Renal pelvis (tissue), 4 donors: ENCODE results near the gene IGSF8. TPM values are rescaled to one million over a fixed set of nuclear protein-coding genes. Genes with fewer than 3 reads are reported as not detected.
A peak's percentile ranks its signal among the peaks of the same experiment; 100 is the strongest.

Source experiments
- DNase-seq: peaks from one replicate; pipeline ENCODE4 v3.0.0-alpha.2; 2013
- polyA plus RNA-seq, 3 donors: library from polyadenylated mRNA; unstranded; fragments of 120-200 nt; gene quantifications; one replicate each; pipeline ENCODE4 v1.2.1, GENCODE V29; 2013; ENCODE audit not compliant: insufficient read length in 3 of 3

IGSF8 gene
- polyA plus RNA-seq, 3 donors = 35.0 to 40.0 (median 39.6) TPM

DNA sequence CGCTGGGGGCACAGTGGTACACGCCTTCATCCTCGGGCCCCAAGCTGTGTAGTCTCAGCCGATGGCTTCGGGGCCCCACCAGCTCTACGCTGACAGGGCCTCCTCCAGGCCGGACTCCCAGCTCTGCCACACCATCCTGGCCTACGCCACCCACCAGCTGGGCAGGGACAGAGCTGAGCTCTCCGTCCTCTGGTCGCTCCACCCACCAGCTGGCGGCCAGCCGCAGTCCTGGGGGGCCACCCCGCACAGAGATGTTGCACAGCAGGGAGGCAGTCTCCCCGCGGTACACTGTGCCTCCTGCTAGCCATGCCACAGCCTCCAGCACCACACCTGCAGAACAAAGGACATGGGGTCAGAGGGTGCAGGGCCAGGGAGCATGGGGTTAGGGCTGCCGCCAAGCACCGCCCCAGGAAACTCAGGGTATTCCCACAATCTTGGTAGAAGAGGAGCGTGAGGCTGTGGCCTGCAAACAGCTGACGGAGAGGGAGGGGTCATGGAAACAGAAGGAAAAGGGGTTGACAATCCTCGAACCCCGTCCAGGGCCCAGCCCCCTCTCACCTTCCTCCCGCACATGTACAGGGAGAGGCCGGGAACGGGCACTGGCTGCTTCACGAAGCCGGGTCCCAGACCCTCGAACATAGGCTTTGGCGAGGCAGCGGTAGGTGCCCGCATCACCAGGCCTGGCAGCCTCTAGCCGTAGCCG is 5.9 kb downstream of the IGSF8 start:
- no peak for DNase-seq

DNA sequence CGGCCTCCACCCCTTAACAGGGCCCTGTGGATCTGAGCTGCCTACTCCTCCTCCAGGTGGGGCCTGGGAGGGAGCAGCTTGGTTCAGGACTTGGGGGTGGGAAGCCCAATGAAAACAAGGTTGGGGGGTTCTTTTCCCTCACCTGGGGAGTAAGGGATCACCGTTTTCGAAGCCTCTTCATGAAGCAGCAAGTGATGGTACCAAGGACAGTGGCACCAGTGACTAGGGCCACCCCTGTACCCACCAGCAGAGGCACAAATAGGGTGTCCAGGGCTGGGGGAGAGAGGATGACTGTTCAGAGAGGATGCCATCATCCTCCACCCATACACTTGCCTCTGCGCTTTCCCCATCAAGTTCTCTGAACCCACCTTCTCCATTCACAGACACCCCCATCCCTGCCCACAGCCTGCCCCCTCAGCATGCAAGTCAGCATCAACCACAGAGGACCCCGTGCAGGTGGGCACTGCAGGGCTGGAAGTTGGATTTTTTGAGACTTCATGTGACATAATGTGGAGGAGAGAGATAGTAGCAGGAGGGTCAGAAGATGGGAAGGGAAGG is 6.7 kb downstream of the IGSF8 start:
- DNase-seq = no peak

DNA sequence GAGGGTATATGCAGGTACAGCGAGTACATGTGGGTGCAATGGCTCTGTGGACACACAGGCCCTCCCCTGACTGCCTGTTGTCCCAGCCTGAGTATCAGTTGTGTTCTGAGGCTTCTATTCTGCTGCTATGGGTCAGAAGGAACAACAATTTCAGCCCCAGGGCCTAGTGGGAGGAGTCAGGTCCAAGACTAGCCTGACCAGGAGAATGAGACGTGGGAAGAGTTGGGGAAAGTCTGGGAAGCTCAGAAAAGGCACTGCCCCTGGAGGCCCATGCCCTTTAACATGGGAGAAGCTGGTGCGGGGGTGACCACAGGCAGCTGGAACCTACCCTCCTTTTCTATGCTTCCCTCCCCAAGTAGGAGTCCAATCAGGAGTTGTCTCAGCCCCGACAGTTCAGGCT is 7.7 kb downstream of the IGSF8 start:
- DNase-seq = no peak

DNA sequence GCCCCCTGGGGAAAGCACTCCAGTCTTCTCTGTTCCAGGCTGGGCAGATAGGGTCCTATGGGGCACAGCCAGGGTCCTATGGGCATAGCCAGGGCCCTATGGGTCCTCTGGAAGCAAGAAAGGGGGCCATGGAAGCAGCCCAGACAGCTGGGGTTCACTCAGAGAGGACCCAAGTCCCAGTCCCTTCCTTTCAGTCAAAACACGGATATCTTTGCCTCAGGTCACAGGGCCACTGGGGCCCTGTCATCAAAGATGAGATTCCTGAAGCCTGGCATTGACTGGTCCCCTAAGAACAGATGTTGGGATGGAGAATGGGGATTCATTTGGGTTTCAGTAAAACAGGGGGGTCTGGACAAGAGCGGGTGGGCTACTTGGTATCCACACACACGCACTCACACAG is 8.5 kb downstream of the IGSF8 start:
- no peak for DNase-seq

DNA sequence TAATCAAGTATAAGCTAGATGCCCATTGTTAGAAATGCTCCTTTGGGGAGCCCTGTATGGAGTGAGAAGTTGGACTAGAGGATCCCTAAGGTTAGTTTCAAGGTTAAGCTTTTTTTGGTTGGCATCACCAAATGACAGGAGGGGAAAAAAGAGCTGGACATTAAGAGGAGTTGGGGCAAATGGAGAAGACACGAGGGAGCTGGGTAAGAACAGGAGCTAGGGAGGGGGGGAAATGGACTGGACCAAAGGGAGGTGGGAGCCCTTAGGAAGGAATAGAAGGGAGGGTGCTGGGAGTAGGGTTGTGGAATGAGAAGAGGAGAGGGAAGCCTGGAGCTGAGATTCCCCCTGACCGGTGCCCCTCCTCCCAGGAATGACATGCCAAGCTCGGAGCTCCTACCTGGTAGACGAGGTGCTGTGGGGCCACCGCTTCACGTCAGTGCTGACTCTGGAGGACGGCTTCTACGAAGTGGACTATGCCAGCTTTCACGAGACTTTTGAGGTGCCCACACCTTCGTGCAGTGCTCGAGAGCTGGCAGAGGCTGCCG is 11.2 kb downstream of the IGSF8 start:
- no peak for DNase-seq

DNA sequence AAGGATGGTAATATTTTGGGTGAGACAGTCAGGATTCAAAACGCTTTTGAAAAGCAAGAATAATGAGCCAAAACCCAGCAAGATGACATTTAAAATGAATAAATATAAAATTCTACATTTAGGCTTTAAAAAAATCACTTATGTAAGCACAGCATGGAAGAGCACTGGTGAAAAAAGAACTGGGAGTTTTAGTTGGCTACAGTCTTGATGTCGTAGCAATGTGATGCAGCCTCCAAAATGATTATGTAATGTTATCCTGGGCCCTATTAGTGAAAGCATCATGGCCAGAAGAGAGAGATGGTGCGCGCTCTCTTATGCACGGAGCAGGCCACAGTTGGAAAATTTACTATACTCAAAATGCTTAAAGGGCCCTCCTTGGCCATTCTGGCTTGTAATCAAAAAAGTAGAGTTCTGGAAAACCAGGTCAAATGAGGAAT is 11.9 kb downstream of the IGSF8 start:
- no peak for DNase-seq

DNA sequence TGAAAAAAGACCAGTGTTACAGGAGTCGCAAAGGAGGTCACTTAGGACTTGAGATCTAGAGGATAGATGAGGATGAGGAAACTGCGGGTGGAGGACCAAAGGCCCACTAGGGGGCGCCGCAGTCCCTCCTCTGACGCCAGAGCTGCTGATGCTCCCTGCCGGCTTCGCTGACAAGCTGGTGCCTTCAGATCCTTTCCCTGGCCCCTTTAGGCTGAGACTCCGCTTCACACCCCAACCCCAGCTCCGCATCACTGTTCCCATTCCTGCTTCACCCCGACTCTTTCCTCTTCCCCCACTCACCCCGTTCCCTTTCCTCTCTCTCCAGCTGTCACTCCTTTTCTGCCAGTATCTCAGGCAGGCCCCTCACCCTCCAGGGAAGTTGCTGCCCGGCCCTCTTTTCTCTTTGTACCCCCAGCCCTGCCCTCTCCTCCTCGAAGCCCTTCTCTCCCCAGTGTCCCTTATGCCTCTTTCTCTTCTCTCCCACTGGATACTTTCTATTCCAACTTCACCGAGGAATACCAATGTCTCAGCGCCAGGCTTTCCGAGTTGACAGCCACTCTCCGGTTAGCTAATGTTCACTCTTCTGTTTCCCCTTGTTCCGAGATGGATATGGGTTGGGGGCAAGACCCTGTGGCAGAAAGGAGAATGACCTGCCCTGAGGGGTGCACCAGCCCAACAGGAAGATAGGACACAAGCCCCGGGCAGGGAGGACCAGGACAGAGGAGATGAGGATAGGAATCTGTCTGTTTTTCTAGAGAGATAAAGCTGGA is 12.5 kb downstream of the IGSF8 start:
- DNase-seq = no peak

DNA sequence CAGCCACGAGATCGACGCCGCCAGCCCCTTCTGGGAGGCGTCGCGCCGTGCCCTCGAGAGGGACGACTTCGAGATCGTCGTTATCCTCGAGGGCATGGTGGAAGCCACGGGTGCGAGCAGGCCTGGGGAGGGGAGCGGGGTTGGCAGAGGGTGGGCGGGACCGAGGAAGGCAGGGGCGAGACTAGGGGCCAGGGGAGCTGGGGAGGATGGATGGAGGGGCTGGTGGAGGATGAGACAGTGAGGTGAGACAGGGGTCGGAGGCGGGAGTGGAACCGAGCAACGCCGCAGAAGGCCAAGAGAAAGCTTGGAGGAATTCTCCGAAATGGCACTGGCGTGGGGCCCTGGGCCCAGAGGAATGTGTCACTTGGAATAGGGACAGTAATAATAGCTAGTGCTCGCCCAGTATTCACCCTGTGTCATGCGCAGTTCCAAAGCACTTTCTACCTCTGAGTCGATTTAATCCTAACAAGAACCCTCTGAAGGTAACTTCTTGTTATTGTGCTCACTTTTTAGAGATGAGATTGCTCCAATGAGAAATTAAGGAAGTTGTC is 13.6 kb downstream of the IGSF8 start:
- DNase-seq = no peak

DNA sequence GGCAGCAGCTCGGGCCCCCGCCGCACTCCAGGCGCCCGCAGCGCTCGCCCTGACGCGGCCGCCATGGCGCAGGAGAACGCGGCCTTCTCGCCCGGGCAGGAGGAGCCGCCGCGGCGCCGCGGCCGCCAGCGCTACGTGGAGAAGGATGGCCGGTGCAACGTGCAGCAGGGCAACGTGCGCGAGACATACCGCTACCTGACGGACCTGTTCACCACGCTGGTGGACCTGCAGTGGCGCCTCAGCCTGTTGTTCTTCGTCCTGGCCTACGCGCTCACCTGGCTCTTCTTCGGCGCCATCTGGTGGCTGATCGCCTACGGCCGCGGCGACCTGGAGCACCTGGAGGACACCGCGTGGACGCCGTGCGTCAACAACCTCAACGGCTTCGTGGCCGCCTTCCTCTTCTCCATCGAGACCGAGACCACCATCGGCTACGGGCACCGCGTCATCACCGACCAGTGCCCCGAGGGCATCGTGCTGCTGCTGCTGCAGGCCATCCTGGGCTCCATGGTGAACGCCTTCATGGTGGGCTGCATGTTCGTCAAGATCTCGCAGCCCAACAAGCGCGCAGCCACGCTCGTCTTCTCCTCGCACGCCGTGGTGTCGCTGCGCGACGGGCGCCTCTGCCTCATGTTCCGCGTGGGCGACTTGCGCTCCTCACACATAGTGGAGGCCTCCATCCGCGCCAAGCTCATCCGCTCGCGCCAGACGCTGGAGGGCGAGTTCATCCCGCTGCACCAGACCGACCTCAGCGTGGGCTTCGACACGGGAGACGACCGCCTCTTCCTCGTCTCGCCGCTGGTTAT is 14.2 kb downstream of the IGSF8 start:
- peak; percentile 61 for DNase-seq

DNA sequence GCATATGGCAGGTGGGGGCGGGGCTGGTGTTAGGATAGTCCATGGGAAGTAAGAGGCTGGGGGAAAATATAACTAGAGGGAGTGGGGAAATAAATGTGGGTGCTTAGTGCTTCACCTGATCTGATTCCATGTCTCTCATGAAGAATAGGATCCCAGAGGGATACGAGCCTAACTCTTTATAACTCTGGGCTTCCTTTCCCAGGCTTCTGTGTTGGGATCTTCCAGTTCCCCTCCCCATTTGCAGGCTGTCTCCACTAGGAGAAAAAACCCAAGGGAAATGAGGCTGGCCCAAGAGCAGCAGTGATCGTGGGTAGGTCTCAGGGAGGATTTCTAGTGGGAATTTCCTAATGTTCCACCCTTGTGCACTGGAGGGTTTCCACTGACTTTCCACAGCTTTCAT is 15.5 kb downstream of the IGSF8 start:
- no peak for DNase-seq

DNA sequence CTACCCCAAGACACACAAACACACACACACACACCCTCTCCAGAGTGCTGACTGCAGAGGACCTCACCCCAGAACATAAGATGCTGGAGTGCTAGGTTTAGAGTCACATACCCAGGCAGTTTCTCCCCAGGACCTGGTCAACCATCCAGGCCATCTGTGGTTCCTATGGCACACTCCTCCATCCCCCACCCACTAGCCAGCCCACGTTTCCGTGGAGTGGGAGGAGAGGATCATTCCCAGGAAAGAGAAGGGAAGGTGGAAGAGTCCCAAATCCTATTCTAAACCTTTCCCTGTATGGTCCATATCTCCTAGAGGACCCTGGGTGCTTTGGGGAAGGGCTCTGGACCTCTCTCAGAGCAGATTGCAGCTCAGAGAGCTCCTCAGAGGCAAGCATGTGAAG is 15.9 kb downstream of the IGSF8 start:
- no peak for DNase-seq

DNA sequence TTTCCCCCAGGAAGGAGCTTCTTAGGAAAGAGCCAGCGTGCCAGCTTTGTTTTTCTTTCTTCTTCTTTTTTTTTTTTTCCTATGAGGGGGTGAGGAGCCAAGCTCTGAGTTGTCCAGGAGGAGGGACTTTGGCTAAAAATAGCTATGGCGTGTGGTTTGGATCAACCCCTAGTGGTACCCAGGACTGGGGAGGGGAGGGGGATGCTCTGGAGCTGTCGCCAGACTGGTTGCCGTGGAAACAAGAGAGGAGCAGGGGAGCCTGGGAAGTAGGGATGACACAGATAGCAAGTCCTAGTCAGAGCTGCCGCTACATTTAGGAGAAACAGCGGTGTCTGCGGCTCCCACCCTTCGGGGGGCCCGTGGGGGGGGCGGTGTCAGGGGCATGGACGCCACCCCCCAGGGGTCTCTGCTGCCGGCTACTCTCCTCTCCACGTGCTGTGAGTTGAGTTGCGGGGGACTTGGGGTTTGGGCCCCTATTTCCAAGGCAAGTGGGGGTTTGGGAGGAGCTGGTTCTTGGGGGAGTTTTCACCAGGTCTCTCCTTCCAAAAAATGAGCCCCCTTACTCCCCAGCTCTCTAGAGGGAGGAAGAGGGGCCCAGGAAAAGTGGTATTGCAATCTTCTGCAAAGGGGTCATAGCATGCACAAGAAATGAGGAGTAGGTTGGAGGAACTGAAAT is 17.0 kb downstream of the IGSF8 start, which contains the start of gene KCNJ9:
TSS of gene KCNJ9 (plus strand) at position 278 of the 676 bp plus-strand sequence. CDS start 2,493 bp downstream, outside the sequence.
- no peak for DNase-seq

DNA sequence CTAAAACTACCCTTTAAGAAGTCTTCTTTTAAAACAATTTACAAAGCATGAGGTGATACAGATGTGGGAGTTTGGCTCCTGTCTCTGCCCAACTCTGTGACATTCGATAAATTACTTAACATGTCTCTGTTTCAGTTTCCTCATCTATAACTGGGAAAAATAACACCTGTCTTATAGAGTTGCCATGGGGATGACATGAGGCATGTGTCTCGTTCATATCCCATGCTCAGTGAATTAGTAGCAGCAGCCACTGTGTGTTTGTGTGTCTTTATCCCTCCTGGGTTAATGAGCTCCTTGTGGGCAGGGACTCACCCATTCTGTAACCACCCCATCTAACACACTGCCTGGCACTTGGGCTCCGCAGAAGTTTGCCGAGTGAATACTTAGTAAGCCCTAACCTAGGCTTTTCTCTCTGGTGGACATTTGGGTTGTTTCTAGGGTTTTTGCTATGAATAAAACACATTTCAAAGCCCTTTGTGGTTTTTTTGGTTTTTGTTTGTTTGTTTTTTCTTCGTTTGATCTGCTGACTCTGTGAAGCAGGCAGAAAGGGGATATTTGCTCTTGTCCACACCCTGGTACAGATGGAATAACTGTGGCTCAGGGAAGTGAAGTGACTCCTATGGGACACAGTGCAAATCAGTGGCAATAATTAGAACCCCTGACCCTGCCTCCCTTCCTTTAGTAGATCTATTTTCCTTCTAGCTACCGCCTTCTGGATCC is 17.9 kb downstream of the IGSF8 start:
- DNase-seq = no peak

DNA sequence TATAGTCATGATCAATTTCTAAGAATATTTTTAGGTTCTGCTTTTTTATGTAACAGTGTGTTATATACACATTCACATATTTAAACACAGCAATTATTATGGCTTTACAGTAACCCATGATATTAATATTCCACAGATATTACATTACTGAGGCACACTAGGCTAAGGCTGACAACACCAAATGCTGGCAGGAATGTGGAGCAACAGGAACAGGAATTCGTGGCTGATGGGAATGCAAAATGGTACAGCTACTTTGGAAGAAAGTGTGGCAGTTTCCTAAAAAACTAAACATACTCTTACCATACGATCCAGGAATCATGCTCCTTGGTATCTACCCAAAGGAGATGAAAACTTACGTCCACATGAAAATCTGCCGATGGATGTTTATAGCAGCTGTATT is 19.0 kb downstream of the IGSF8 start:
- DNase-seq = no peak

DNA sequence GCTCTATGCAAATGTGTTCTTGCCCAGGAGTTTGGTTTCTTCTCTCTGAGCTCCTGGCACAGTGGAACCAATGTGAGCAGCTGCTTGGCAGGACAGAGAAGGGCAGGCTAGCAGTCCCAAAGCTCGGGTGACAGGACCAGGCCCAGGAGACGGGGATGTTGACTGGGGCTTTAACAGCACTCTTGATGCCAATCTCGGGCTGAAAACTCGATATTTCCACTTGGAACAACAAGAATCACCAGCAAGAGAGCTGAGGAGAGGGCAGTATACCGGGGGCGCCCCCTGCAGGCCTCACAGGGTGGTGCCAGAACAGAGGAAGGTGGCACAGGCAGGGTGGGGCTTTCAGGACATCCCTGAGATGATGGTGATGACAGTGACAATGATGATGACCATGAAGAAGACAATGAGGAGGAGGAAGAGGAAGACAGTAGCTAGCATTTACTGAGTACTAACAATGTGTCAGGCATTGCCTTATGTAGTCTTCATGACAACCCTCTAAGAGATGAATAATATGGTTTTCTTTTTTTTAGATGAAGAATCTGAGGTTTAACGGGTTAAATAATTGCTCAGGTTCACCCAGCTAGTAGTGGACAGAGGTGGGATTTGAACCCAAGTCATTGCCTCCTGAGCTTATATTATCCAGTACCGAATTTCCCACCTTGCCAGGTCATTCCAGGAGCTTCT is 19.8 kb downstream of the IGSF8 start:
- no peak for DNase-seq

DNA sequence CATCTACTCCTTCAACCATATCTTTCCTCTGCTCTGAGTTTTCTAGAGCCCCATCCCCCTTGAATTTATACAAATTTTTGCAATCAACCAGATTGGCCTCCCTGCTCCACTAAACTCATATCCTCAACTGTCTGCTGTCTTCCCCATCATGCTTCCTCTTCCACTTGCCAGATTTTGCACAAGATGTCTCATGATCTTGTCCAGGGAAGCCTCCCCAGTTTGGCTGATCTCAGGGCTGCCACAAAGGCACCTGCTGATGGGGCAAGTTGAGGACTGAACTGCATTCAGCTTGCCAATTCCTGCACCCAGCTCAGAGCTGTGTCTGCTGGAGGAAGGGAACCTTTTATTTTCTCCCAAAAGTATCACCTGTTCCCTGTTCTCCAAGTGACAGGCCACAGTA is 20.9 kb downstream of the IGSF8 start:
- no peak for DNase-seq

DNA sequence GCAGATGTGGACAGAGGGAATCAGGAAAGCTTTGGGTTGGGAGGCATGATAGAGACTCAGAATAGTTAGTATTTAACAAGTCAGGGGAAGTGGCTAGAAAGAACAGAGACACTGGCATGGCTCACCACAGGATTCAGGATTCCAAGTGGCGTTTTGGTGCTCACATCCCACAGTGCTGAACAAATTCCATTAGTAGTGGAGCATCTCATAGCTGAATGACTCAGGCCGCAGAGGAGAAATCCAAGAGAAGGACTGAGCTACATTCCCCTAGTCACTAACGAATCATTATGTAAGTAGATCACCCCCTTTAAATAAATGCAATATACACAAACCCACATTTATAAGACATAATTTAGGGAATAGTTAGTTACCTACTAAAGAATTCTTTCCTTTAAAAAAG is 22.1 kb downstream of the IGSF8 start:
- no peak for DNase-seq

DNA sequence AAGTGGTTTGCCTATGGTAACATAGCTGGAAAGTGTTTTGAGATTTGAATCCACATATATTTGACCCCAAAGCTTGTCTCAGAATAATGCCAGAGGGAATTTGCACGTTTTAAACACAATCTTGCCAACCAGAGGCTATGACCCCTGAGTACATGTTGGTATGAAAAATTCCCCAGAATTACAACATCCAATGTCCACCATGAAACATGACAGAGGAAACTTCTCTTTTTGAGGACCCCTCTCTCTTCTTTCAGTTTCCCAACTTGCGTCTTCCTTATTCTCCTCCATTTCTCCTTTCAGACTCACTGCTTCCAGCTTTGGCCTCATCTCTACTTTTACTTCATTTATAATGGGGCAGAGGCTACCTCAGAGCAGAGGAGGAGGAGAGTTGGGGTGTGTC is 22.6 kb downstream of the IGSF8 start:
- no peak for DNase-seq

DNA sequence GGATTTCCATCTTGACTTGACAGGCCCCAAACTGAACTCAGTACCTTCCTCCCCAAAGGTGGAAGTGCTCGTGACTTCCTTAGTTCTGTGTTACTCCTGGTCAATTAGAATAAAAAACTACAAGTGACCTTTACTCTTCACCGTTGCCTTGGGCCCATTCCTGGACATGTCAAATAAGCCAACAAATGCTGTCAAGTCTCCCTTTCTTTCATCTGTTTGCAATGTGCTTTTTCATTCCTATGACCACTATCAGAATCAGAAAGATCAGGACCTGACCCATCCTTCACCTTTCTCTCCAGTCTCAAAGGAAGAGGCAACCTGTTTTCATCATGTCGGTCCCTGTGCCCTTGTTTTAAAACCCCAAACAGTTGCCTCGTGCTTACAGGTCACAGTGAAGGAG is 23.6 kb downstream of the IGSF8 start:
- DNase-seq = no peak

DNA sequence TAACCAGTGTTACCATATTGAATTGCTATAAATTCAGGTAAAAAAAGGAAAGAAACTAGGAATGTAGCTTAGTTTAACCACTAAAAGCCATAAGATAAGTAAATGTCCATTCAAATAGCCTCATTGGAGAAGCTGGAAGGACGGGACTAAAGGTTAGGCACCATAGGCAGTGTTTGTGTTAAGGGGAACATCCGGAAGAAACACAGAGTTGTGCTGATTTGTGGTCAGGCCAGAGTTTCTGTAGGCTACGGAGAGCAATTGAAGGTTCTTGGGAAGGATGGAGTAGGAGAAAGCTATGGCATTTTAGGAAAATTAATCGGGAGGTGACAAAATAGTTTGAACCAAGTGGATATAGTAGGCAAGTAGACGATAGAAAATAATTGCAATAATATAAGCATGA is 27.1 kb downstream of the IGSF8 start:
- DNase-seq = no peak
